D721Med (cell line): ENCODE results near the gene NR5A2.

Experiments used
- DNase-seq: peaks from one replicate; pipeline ENCODE4 v3.0.0; 2011; ENCODE audit warnings: low spot score; ENCODE audit not compliant: insufficient read length
- FAIRE-seq: peaks from 2 replicates; lab custom pipeline; 2011; peaks lifted over from hg19 to GRCh38; lab: Jason Lieb, UNC
- CTCF ChIP-seq: IDR thresholded peaks from 2 replicates; pipeline ENCODE4 v1.5.1; 2012; ENCODE audit warnings: mild to moderate bottlenecking, control low read depth; ENCODE audit not compliant: insufficient read depth; ENCODE audit errors: missing control alignments

The NR5A2 gene

GRCh38 chr1:200027264-200027823 is at the start of gene NR5A2:
TSS of gene NR5A2 (plus strand) at chr1:200027710. CDS start at chr1:200027848, 138 bp downstream.
- no peak for TF ChIP-seq CTCF
- no peak for FAIRE-seq
- no peak for DNase-seq

- DNase-seq (no peak), FAIRE-seq (no peak)
- TF ChIP-seq CTCF = no peak
Measured at GRCh38 chr1:199978408-199978940, 49.0 kb upstream of the NR5A2 start.

- DNase-seq = no peak
- FAIRE-seq = no peak
- TF ChIP-seq CTCF = no peak
Measured at GRCh38 chr1:199979071-199979470, 48.4 kb upstream of the NR5A2 start.

- DNase-seq (no peak), FAIRE-seq (no peak)
- TF ChIP-seq CTCF = no peak
Measured at GRCh38 chr1:199981584-199981983, 45.9 kb upstream of the NR5A2 start.

- DNase-seq (no peak), FAIRE-seq (no peak)
- no peak for TF ChIP-seq CTCF
Measured at GRCh38 chr1:199982606-199983005, 44.9 kb upstream of the NR5A2 start.

- TF ChIP-seq CTCF = no peak
Measured at GRCh38 chr1:199983531-199983930, 44.0 kb upstream of the NR5A2 start.

GRCh38 chr1:199995096-199995685 is 32.3 kb upstream of the NR5A2 start:
- no peak for DNase-seq
- no peak for TF ChIP-seq CTCF
- FAIRE-seq = no peak

More at GRCh38 chr1:199983531-199983930, 44.0 kb upstream of the NR5A2 start:
- DNase-seq (no peak), FAIRE-seq (no peak)
